ENCODE results near the gene PTP4A1.
"Not testable (repeated sequence)": the region's sequence is repeated elsewhere in the genome, so short reads cannot be mapped to it uniquely, and the experiment has no call there.

Gene PTP4A1

GRCh38 chr6:63572044-63572746, at the start of gene PTP4A1, which contains the start of gene LOC128125822:
Gene PTP4A1 (plus strand): TSS chr6:63572480. CDS start chr6:63576881, 4,401 bp downstream.
Gene LOC128125822 (plus strand): TSS chr6:63572480.
- peak; percentile 91 for FAIRE-seq

GRCh38 chr6:63522911-63523287, 49.4 kb upstream of the PTP4A1 start:
- not testable (repeated sequence) for FAIRE-seq

- no peak for FAIRE-seq
Observed at GRCh38 chr6:63523630-63524029, 48.6 kb upstream of the PTP4A1 start.

GRCh38 chr6:63525186-63525878, 46.9 kb upstream of the PTP4A1 start:
- no peak for FAIRE-seq

GRCh38 chr6:63526931-63527330, 45.3 kb upstream of the PTP4A1 start:
- FAIRE-seq: no peak

- no peak for FAIRE-seq
Observed at GRCh38 chr6:63527658-63528514, 44.4 kb upstream of the PTP4A1 start.

GRCh38 chr6:63529498-63529897, 42.8 kb upstream of the PTP4A1 start:
- FAIRE-seq: no peak

GRCh38 chr6:63530182-63530581, 42.1 kb upstream of the PTP4A1 start:
- no peak for FAIRE-seq

- FAIRE-seq: no peak
Observed at GRCh38 chr6:63530991-63531390, 41.3 kb upstream of the PTP4A1 start.

- FAIRE-seq: no peak
Observed at GRCh38 chr6:63533026-63533425, 39.3 kb upstream of the PTP4A1 start.

GRCh38 chr6:63533952-63534351, 38.3 kb upstream of the PTP4A1 start:
- no peak for FAIRE-seq

- FAIRE-seq: no peak
Observed at GRCh38 chr6:63537201-63537958, 34.9 kb upstream of the PTP4A1 start.

- no peak for FAIRE-seq
Observed at GRCh38 chr6:63537959-63538300, 34.4 kb upstream of the PTP4A1 start.

- FAIRE-seq: no peak
Observed at GRCh38 chr6:63538550-63538949, 33.7 kb upstream of the PTP4A1 start.

GRCh38 chr6:63543001-63543400, 29.3 kb upstream of the PTP4A1 start:
- FAIRE-seq: no peak

GRCh38 chr6:63543982-63544381, 28.3 kb upstream of the PTP4A1 start:
- FAIRE-seq: no peak

GRCh38 chr6:63546236-63546635, 26.0 kb upstream of the PTP4A1 start:
- FAIRE-seq: no peak

GRCh38 chr6:63546697-63547096, 25.6 kb upstream of the PTP4A1 start:
- FAIRE-seq: peak; percentile 36

GRCh38 chr6:63549076-63549475, 23.2 kb upstream of the PTP4A1 start:
- no peak for FAIRE-seq

GRCh38 chr6:63553208-63553607, 19.1 kb upstream of the PTP4A1 start:
- no peak for FAIRE-seq

- no peak for FAIRE-seq
Observed at GRCh38 chr6:63553900-63554299, 18.4 kb upstream of the PTP4A1 start.

- no peak for FAIRE-seq
Observed at GRCh38 chr6:63554782-63555181, 17.5 kb upstream of the PTP4A1 start.

GRCh38 chr6:63556369-63556768, 15.9 kb upstream of the PTP4A1 start:
- FAIRE-seq: no peak
